NAMALWA (cell line): ENCODE data around the gene POLR2C.
A peak's percentile ranks its signal among the peaks of the same experiment; 100 is the strongest.

ENCODE experiments used
- DNase-seq: peaks from one replicate; pipeline ENCODE4 v3.0.0-alpha.2; 2015; ENCODE audit warnings: low spot score

Gene POLR2C

DNA sequence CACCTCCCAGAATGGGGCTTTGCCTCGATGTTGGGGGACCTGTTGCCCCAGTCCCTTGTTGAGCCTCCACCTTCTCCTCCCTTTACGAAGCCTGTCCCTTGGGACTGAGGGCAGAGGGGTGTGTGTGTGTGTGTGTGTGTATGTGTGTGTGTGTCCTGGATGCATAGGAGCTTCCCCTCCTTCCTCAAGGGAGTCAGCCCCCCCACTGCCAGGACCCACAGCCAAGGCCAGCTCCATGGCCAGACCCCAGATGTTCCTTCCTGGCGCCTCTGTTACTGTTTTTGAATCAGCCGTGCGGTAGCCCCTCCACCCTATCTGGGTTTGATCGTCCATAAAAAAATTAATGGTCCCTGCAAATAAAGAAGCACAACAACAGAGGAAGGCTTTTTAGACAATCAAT lies 41.5 kb downstream of the POLR2C start:
- DNase-seq, result no peak

DNA sequence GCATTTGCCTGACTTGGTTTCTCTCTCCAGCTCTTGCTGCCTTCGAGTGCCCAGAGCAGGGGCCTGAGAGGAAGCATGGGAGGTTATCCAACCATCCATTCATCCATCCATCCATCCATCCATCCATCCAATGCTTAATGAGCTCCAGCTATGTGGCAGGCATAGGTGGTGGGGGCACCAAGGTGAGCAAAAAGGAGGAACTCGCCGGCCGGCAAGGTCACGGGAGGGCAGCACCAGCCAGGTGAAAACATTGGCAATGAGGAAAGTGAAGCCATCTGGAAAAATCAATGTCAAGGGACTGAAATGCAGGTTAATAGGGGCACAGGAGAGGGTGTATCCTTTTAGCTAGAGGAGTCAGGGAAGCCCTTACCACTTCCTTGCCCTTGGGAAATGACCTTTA lies 42.0 kb downstream of the POLR2C start:
- DNase-seq, result no peak

DNA sequence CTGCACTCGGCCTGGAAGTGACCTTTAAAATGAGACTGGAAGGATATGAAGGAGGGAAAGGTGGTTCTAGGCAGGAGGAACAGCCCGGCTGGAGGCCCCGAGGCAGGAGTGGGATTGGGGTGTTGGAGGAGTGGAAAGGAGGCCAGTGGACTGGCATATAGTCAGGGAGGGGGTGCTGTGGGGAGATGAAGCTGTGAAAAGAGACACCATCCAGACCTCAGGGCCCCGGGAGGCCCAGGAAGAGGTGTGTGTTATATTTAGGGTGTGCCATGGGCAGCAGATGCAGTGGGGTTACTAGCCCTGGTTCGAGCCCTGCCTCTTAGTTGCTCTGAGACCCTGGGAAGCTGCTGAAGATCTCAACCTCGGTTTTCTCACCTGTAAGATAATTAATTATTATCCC lies 42.7 kb downstream of the POLR2C start:
- no peak for DNase-seq

DNA sequence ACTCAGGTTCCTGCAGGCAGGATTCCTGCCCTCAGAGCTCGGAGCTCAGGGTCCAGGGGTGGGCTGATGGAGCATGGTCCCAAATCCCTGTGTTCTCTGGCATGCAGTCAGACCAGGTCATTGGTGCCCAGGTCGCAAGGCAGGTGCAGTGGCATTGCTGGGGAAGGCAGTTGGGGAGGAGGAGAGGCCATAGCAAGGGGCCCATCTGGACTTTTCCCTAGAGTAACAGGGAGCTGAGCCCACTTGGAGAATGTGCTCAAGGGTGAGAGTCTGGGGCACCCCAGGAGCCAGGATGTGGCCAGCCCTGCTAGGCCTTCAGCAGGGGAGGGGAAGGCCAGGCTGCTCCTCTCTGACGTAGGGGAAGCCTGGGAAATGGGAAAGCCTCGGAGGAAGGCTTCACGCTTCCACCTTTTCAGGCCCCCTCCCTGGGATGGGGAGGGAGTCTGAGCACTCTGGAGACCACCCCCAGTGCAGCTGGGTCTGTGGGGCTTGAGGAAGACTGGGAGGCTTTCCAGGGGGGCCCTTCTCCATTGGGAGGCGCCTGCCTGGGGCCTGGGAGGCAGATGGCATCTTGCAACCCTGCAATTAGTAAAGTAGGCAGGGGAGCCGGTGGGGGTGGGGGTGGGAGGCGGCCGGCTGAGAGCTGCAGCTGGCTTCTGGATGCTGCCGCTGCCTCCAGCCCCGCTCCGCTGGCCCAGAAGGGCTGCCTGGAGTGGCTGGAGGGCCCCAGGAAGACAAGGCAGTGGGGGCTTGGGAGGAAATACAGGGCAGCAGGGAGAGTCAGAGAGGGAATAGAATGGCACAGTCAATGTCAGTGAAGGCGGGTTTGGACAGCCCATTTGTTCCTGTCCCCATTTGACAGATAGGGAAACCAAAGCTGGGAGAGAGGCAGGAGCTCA lies 44.9 kb downstream of the POLR2C start:
- DNase-seq, result no peak

DNA sequence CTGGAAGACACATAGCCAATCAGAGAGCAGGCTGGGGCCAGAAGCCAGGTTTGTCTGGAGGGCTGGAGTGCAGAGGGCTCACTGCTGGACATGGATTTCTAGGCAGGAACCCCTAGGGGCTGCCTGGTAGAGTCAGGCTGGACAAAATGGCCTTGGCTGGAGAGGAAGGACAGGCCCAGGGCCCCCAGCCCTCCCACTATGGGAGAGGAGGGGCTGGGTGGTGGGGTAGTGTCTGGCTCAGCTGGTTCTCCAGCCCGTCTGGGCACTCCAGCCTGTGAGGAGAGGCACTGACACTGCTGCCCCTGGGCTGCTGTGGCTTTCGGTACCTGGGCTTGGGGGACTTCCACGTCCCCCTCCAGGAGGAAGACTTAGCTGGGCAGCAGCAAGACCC lies 45.6 kb downstream of the POLR2C start:
- DNase-seq, result no peak

DNA sequence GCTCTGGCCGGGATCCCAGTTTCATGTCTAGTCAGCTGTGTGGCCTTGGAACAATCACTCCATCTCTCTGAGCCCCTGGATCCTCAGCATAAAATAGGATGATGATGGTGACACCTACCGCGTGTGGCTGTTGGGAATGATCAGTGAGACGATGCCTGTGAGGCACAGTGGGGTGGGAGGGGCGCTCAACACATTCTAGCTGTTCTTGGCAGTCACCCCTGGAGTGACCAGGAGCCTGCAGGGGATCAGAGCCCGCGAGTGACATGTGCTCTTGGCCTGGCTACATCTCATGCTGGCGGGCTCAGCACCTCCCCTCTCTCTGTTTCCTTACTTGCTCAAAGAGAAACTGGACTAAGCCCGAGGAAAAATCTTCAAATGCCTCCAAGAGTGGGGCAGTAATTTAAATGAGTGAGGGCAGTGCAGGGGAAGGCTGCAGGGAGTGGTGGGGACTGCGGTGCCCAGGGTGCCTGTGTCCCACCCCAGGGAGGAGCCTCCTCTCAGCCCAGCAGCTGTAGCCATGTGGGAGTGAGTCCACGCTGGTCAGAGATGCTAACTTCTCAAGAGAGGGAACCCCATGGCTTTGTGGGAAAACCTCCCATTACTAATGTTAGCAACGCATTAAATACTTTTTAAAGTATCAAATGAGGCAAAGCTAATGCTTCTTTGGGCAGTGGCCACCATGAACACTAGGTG lies 46.9 kb downstream of the POLR2C start:
- DNase-seq, result no peak

DNA sequence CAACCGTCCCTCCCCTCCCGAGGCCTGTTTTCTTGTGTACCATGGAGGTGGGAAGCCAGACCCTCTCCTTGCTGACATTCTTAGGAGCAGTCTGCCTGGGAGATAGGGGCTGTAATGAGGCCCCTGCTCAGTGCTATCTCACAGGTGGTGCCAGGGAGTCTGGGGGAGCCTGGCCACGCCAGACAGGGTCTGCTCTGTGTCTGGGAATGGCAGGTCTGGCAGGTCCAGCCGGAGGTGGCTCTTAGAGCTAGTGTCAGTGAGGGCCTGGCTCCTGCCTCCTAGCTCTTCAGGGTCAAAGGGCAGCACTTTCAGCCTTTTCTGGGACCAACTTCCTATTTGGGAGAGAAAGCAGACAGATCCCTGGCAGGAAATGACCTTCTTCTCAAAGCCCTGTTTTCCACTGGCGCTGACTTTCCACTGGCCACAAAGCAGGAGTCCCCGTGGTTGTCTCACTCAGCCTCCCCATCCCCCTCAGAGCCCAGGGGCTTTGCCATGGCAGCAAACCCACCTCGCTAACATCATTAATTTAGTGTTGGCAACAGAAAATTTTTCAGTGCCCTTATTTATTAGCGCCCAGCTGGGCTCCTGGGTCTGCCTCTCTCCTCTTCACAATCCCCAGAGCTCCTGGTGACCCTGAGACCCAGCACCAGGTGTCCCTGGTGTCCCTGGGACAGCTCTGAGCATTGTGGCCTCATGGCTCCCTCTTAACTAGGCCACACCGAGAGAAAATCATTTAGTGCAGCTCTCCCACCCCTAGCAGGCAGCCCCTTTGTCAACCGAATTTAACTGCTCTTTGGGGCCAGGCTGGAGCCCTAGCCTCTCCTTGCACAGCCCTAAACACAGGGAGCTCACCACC lies 47.8 kb downstream of the POLR2C start:
- DNase-seq, result no peak

DNA sequence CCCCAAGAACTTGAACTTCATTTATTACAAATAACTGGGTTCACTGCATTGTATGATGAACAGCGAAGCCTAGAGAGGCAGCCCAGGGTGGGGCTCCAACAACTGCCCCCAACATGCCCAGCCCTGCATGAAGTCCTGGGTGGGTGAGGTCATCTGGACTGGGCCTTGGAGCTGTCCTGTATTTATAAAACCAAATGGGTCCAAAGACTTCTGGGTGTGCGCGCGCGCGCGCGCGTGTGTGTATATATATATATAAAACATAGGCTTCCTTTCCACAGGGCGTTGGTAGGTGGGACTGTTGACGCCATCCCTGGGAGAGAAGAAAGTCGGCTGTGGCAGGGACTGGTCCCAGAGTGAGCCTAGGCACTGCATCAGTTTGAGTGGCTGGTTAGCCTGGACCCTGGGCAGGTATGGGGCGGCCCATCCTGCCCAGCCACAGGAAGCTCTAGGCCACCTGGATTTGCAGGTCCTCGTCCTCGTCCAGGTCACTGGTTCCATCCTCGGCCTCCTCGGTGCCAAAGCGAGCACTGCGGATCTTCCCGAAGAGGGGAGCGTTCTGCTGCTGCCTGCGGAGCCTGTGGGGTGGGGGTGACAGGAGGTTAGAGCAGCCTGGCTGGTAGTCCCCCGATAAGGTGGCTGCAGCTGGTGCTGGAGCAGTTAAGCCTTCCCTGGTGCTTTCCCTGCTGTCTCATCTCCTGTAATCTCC lies 50.0 kb downstream of the POLR2C start:
- DNase-seq, result no peak

DNA sequence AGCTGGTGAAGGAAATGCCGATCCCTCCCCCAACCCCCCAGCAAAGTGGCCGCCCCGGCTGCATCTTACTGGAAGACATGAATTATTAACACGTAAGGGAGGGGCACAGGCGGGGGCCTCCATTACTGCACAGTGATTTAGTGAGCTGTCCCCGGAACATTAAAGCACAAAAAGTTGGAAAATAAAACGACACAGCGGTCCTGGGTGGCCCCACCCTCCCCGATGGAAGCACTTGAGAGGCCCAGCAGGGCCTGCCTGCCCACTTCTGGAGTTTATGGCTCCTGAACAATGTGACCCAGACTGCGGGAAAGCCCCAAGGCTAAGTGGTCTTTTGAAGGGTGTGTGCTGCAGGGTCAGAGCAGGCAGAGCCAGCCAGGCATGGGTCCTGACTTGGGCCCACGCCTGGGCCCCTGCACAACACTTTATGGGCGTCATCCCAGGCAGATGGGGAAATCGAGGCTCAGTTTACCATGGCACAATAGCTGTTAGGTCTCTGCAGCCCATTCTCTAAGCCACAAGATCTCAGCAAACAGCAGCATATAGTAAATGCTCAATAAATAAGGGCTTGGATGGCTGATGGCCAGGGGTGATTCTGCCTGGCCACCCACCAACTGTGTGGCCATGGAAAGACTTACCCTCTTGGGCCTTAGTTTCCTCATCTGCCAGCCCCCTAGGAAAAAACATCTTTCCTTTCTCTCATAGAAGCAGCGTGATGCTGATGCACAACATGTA lies 51.1 kb downstream of the POLR2C start:
- DNase-seq, result no peak

DNA sequence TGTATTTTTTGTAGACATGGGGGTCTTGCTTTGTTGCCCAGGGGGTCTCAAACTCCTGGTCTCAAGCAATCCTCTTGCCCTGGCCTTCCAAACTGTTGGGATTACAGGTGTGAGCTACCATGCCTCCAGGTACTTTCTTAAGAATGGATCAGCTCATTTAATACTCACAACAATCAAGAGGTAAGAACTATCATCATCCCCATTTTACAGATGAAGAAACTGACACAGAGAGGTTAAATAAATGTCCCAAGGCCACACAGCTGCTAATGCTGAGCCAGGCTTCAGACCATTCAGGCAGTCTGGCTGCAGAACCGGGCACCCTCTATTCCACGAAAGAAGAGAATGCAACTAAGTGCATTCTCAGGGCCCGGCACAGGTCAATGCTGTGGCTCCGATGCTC lies 51.9 kb downstream of the POLR2C start:
- no peak for DNase-seq

DNA sequence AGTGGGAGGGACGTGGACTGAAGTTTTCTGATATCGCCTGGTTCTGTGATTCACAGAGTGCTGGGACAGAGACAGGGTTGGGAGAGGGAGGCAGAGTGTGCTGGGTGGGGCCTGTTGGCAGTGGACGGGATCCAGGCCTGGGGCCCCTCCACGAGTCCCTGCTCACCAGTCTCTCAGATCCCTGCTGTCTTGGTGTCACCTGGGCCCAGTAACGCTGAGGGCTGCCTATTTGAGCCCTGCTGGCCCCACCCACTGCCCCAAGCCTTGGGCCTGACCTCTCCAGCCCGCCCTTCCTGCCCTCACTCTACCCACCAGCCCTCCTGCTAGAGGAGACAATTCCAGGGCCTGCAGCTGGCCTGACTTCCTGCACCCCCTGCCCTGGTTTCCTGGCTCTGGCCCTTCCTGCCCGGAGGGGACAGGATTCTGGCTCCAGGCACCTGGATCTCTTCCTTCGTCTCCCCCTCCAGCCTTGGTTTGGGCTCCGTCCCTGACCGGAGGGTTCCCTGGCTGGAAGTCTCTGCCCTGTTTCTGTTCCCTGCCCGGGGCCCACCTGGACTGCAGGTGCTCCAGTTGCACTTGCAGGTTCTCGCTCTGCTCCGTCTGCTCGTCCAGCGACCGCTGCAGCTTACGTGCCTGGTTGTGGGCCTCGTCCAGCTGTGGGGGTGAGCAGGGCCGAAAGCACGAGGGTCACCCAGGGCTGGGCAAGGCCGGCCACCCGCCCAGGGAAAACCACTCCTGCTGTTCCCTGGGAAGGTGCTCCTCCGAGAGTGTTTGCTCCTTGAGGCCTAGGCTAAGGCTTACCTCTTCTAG lies 52.5 kb downstream of the POLR2C start:
- no peak for DNase-seq

DNA sequence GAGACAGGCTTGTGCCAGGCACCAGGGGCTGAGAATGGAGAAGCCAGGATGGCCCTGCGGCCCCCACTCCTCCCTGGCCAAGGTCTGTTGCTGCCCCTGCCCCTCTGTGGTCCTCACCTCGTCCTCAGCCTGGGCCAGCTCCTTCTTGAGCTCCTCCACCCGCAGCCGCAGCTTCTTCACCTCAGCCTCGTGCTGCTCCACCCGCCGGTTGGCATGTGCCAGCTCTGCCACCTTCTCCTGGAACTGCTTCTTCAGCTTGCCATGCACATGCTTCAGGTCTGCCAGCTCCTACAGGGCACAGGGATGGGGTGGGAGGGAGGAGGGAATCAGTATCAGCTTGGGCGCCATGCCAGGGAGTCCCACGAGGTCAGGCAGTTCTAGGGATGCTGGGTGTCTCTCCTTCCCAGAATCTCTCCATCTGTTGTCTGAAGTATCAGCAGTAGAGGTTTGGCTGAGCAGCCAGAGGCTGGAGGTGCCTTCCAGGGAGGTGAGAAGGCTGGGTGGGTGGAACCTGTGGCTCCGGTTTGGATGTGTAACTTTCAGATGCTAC lies 53.8 kb downstream of the POLR2C start:
- no peak for DNase-seq

DNA sequence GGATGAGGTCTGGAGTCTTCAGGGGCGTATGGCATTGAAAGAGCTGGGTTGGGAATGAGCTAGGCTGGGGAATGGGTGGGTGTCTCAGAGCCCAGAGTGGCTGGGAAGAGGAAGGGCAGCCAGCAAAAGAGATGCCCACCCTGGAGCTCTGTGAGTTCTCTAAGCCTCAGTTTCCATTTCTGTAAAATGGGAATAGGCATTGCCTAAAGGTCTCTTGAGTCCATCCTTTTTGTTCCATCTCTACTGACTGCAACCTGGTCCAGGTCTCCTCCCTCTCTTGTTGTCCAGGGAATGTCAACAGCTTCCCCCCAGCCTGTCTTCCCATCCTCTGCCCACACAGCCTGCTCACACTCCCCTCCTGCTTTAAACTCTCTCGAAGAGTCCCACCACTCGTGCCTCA lies 54.3 kb downstream of the POLR2C start:
- DNase-seq, result no peak

DNA sequence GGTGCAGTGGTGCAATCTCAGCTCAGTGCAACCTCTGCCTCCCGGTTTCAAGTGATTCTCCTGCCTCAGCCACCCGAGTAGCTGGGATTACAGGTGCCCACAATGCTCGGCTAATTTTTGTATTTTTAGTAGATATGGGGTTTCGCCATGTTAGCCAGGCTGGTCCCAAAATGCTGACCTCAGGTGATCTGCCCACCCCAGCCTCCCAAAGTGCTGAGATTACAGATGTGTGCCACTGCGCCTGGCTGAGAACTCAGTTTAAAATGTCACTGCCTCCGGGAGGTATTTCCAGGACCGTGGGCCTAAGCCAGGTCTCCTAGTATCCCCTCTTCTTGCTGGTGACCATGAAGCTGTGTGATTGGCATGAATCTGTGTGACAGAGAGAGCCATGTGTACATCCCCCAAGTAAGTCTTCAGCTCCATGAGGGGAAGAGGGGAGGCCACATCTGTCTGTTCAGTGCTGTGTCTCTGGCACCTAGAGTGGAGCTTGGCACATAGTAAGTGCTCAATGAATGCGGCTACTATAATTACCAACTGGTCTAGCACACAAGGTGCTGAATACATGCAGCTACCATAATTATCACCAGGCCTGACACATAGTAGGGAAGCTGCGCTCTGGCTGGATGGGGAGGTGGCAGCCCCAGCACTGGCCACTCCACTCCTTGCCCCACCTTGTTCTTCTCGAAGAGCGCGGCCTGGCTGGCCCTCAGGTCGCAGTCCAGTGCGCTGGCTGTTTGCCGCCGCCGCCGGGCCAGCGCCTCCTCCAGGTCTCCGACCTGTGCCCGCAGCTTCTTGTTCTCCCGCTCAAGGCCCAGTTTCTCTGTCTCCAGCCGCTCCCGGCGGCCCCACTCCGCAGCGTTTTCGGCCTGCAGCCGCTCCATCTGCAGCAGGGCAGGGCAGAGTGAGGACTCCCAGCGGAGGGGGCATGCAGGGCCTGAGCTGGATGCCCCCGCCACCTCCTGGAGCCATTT lies 55.2 kb downstream of the POLR2C start:
- no peak for DNase-seq

DNA sequence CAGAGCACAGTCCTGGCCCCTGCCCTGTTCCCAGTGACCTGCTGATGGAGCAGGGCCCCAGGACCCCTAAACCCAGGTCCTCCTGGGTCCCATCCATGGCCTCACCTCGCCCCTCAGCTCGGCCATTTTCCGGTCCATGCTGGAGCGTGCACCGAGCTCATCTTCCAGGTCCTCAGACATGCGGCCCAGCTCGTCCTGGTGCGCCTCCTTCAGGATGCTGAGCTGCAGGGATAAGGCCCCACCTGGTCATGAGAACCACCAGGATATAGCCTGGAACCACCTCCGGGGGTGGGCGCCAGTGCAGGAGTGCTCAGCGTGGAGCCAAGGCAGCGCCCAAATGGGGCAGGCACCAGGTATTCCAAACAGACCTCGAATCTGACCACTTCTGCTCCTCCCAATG lies 56.0 kb downstream of the POLR2C start:
- no peak for DNase-seq

DNA sequence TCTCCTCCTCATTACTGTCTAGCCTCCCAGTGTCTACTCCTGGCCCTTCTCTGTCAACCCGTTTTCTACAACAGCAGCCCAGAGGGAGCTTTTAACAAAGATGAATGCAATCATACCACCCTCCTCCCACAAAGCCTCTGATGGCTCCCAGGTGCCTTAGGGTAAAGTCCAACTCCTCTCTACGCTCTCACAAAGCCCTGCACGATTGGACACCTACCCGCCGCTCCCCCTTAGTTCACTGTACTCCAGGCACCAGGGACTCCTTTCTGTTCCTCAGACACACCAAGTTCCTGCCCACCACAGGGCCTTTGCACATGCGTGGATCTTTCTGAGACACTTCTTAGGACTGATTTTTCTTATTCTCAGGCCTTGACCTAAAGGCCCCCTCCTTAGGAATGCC lies 56.4 kb downstream of the POLR2C start:
- DNase-seq, result no peak

DNA sequence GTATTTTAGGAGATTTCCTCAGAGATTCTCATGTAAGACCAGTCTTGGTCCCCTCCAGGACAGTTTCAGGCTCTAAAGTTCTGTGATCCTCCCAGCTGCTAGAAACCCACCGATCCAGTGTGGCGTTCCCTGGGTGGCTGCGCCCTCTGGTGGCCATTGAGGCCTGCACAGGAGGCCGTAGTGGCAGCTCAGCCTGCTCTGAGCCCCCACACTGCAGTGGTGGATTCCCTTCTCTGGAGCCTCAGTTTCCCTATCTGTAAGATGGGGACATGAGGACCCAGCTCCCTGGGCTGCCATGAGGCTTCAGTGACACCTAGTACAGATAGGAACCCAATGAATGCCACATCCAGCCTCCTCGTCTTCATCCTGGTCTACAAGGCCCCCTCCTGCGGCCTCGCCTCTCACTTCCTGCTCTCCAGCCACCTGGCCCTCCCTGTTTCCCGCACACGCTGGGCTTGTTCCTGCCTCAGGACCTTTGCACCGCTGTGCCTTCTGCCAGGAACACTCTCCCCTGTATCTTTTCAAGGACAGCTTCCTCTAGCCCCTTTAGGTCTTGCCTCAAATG lies 57.4 kb downstream of the POLR2C start:
- DNase-seq, result peak; percentile 82
